H1 (cell line): ENCODE measurements around the gene NCR2. TPM values are rescaled to one million over a fixed set of nuclear protein-coding genes. Genes with fewer than 3 reads are reported as not detected.

Source experiments
- CTCF ChIA-PET: fragments of 300-600 bp; sonication (Branson Sonifier 250); formaldehyde crosslinking; loops from one replicate; lab custom pipeline; 2021; ENCODE audit not compliant: partially characterized antibody; lab: Charles Lee
- POLR2A ChIA-PET: fragments of 300-600 bp; sonication (Branson Sonifier 250); formaldehyde crosslinking; loops from one replicate; lab custom pipeline; 2021; ENCODE audit warnings: inconsistent platforms; ENCODE audit not compliant: partially characterized antibody; lab: Charles Lee
- DNase-seq, 2 experiments: peaks; one replicate each; pipeline versions ENCODE4 v3.0.0 to v3.0.0-alpha.2; 2010 to 2022; ENCODE audit warnings: low spot score in 2 of 2, low read depth in 1 of 2, mixed read lengths in 1 of 2
- FAIRE-seq: peaks from 2 replicates; lab custom pipeline; 2011; peaks lifted over from hg19 to GRCh38; lab: Jason Lieb, UNC
- H2AFZ ChIP-seq: 2 replicates; pipeline ENCODE4 v1.8.1; 2012; ENCODE audit warnings: low read length, inconsistent platforms
- H2AK5ac ChIP-seq: 2 replicates; pipeline ENCODE4 v1.6.1; 2013; ENCODE audit warnings: low read depth, low read length
- H2BK120ac ChIP-seq: replicated peaks from 2 replicates; pipeline ENCODE3; 2013; ENCODE audit warnings: low read depth, low read length, inconsistent platforms
- H2BK12ac ChIP-seq: 2 replicates; pipeline ENCODE4 v1.6.1; 2013; ENCODE audit warnings: low read depth, low read length
- H2BK15ac ChIP-seq: 2 replicates; pipeline ENCODE4 v1.6.1; 2013; ENCODE audit warnings: low read length
- H2BK20ac ChIP-seq: 2 replicates; pipeline ENCODE4 v1.6.1; 2013; ENCODE audit warnings: low read length
- H2BK5ac ChIP-seq: 2 replicates; pipeline ENCODE4 v1.6.1; 2013; ENCODE audit warnings: low read depth, low read length
- H3K14ac ChIP-seq: 2 replicates; pipeline ENCODE4 v1.6.1; 2013; ENCODE audit warnings: inconsistent platforms; ENCODE audit not compliant: insufficient read length
- H3K18ac ChIP-seq: 2 replicates; pipeline ENCODE4 v1.6.1; 2013; ENCODE audit warnings: low read length; ENCODE audit errors: extremely low read depth
- H3K23ac ChIP-seq: 2 replicates; pipeline ENCODE4 v1.6.1; 2013; ENCODE audit warnings: inconsistent platforms; ENCODE audit not compliant: insufficient read length
- H3K23me2 ChIP-seq: 2 replicates; pipeline ENCODE4 v1.6.1; 2013; ENCODE audit warnings: low read depth, low read length
- H3K27ac ChIP-seq: 2 replicates; pipeline ENCODE4 v1.6.1; 2011; ENCODE audit warnings: low read depth, low read length, inconsistent platforms
- H3K27me3 ChIP-seq, 4 experiments: replicated peaks in 1 of 4; 1 replicate in 1 of 4; 2 replicates in 3 of 4; pipeline versions ENCODE4 v1.6.1 to v1.8.1; 2011 to 2013; ENCODE audit warnings: low read length in 3 of 4, mild to moderate bottlenecking in 3 of 4, inconsistent platforms in 2 of 4, mixed read lengths in 2 of 4, moderate library complexity in 1 of 4; ENCODE audit not compliant: control insufficient read depth in 3 of 4, insufficient read depth in 3 of 4; ENCODE audit errors: extremely low read depth in 1 of 4
- H3K36me3 ChIP-seq, 4 experiments: 2 replicates each; pipeline versions ENCODE4 v1.6.1 to v1.8.1; 2011 to 2013; ENCODE audit warnings: mild to moderate bottlenecking in 4 of 4, low read length in 3 of 4, moderate library complexity in 2 of 4, control low read depth in 1 of 4, inconsistent platforms in 1 of 4; ENCODE audit not compliant: insufficient read depth in 4 of 4, control insufficient read depth in 2 of 4
- H3K4ac ChIP-seq: replicated peaks from 2 replicates; pipeline ENCODE3; 2013; ENCODE audit warnings: low read length, low read depth, mixed read lengths, inconsistent platforms; ENCODE audit not compliant: insufficient read length
- H3K4me1 ChIP-seq, 4 experiments: replicated peaks in 1 of 4; 1 replicate in 1 of 4; 2 replicates in 3 of 4; pipeline versions ENCODE4 v1.6.1 to v1.8.1; 2011 to 2013; ENCODE audit warnings: low read length in 3 of 4, inconsistent platforms in 2 of 4, mixed read lengths in 1 of 4; ENCODE audit not compliant: insufficient read depth in 4 of 4, control insufficient read depth in 3 of 4
- H3K4me2 ChIP-seq, 2 experiments: 2 replicates each; pipeline versions ENCODE4 v1.6.1 to v1.8.1; 2011 to 2013; ENCODE audit warnings: low read depth in 2 of 2, low read length in 2 of 2, control low read depth in 1 of 2, inconsistent platforms in 1 of 2, mild to moderate bottlenecking in 1 of 2; ENCODE audit not compliant: insufficient read depth in 1 of 2
- H3K4me3 ChIP-seq, 4 experiments: fragments of 200-600, 300-600 bp in 1 of 4; sonication (generic), shearing (Covaris generic), sonication (Bioruptor Twin) in 1 of 4; 2 replicates each; pipeline versions ENCODE4 v1.5.1 to v1.8.1; 2011 to 2016; ENCODE audit warnings: low read length in 4 of 4, low read depth in 3 of 4, control low read depth in 2 of 4, inconsistent platforms in 2 of 4, mild to moderate bottlenecking in 2 of 4, mixed read lengths in 1 of 4, moderate library complexity in 1 of 4; ENCODE audit not compliant: insufficient read depth in 2 of 4; ENCODE audit errors: extremely low read depth in 1 of 4
- H3K56ac ChIP-seq: replicated peaks from 2 replicates; pipeline ENCODE3; 2013; ENCODE audit warnings: low read depth, mild to moderate bottlenecking, mixed read lengths, low read length, inconsistent platforms; ENCODE audit not compliant: insufficient read length
- H3K79me1 ChIP-seq: 2 replicates; pipeline ENCODE4 v1.6.1; 2013; ENCODE audit warnings: low read depth, low read length, control low read depth
- H3K79me2 ChIP-seq, 2 experiments: 2 replicates each; pipeline versions ENCODE4 v1.6.1 to v1.8.1; 2012 to 2013; ENCODE audit warnings: low read length in 2 of 2, mild to moderate bottlenecking in 2 of 2, inconsistent platforms in 1 of 2; ENCODE audit not compliant: insufficient read depth in 2 of 2, control insufficient read depth in 1 of 2
- H3K9ac ChIP-seq, 4 experiments: replicated peaks in 1 of 4; 1 replicate in 1 of 4; 2 replicates in 3 of 4; pipeline versions ENCODE4 v1.6.1 to v1.8.1; 2011 to 2013; ENCODE audit warnings: low read depth in 3 of 4, low read length in 3 of 4, control low read depth in 2 of 4, mild to moderate bottlenecking in 2 of 4, moderate library complexity in 2 of 4, inconsistent platforms in 1 of 4; ENCODE audit errors: extremely low read depth in 1 of 4
- H3K9me3 ChIP-seq, 2 experiments: 2 replicates each; pipeline versions ENCODE4 v1.6.1 to v1.8.1; 2012 to 2013; ENCODE audit warnings: mild to moderate bottlenecking in 2 of 2, moderate library complexity in 2 of 2, control low read depth in 1 of 2, inconsistent platforms in 1 of 2, low read depth in 1 of 2, low read length in 1 of 2, mixed read lengths in 1 of 2; ENCODE audit not compliant: insufficient read depth in 2 of 2
- H4K20me1 ChIP-seq, 2 experiments: replicated peaks in 1 of 2; 2 replicates each; pipeline versions ENCODE3 to v1.8.1; 2011 to 2013; ENCODE audit warnings: inconsistent platforms in 2 of 2, low read length in 2 of 2, mild to moderate bottlenecking in 1 of 2; ENCODE audit not compliant: insufficient read depth in 2 of 2, control insufficient read depth in 1 of 2
- H4K5ac ChIP-seq: 2 replicates; pipeline ENCODE4 v1.6.1; 2013; ENCODE audit warnings: low read length, low read depth, mixed read lengths, inconsistent platforms; ENCODE audit not compliant: insufficient read length
- H4K8ac ChIP-seq: 2 replicates; pipeline ENCODE4 v1.8.0; 2013; ENCODE audit warnings: mild to moderate bottlenecking, moderate library complexity, low read length, inconsistent platforms; ENCODE audit not compliant: insufficient read depth; ENCODE audit errors: extremely low read depth
- H4K91ac ChIP-seq: replicated peaks from 2 replicates; pipeline ENCODE3; 2013; ENCODE audit warnings: low read length, mixed read lengths, inconsistent platforms; ENCODE audit not compliant: insufficient read length
- ASH2L ChIP-seq: fragments of 200-600, 300-600 bp; sonication (generic); IDR thresholded peaks from one replicate; pipeline ENCODE4 v1.7.1; 2017; ENCODE audit warnings: low read length
- BRCA1 ChIP-seq: IDR thresholded peaks from 2 replicates; pipeline ENCODE4 v1.6.1; 2012; ENCODE audit warnings: low read depth, low read length, improper control_type of control experiment
- CTBP2 ChIP-seq: IDR thresholded peaks from 2 replicates; pipeline ENCODE4 v1.7.0; 2011; ENCODE audit warnings: borderline replicate concordance, mild to moderate bottlenecking, moderate library complexity, mixed read lengths, low read length; ENCODE audit not compliant: insufficient read depth, insufficient read length
- GABPA ChIP-seq: IDR thresholded peaks from 2 replicates; pipeline ENCODE4 v1.6.1; 2011; ENCODE audit warnings: mild to moderate bottlenecking, low read length, moderate library complexity, borderline replicate concordance; ENCODE audit not compliant: insufficient read depth
- JUN ChIP-seq: IDR thresholded peaks from 2 replicates; pipeline ENCODE4 v1.6.1; 2011; ENCODE audit warnings: low read depth, mild to moderate bottlenecking, improper control_type of control experiment, low read length
- NRF1 ChIP-seq: IDR thresholded peaks from 2 replicates; pipeline ENCODE4 v1.6.1; 2011; ENCODE audit warnings: mild to moderate bottlenecking, low read depth, low read length, improper control_type of control experiment
- RBBP5 ChIP-seq: IDR thresholded peaks from 2 replicates; pipeline ENCODE4 v1.7.1; 2012; ENCODE audit warnings: low read depth, mild to moderate bottlenecking, inconsistent platforms, low read length, moderate library complexity, borderline replicate concordance
- SIN3A ChIP-seq, 2 experiments: IDR thresholded peaks in 1 of 2; conservative IDR thresholded peaks in 1 of 2; 2 replicates each; pipeline ENCODE4 v1.6.1; 2011 to 2012; ENCODE audit warnings: low read length in 2 of 2, improper control_type of control experiment in 1 of 2, low read depth in 1 of 2, mild to moderate bottlenecking in 1 of 2
- TAF7 ChIP-seq: optimal IDR thresholded peaks from 2 replicates; pipeline ENCODE3; 2011; ENCODE audit warnings: low read depth, mild to moderate bottlenecking, inconsistent platforms, low read length, moderate library complexity, borderline replicate concordance
- TBP ChIP-seq: IDR thresholded peaks from 2 replicates; pipeline ENCODE4 v1.6.1; 2011; ENCODE audit warnings: low read depth, low read length, improper control_type of control experiment
- whole genome bisulfite sequencing, 2 experiments: shearing (Covaris generic) in 1 of 2; methylation state at CpG; one replicate each; pipeline versions ENCODE4 v1.1.6 to v1.1.7; 2013 to 2015; ENCODE audit warnings: low lambda C conversion rate in 2 of 2, mixed read lengths in 2 of 2, inconsistent platforms in 1 of 2, low coverage in 1 of 2, missing lambda C conversion rate in 1 of 2; ENCODE audit not compliant: insufficient replicate concordance in 2 of 2, insufficient coverage in 1 of 2, insufficient read length in 1 of 2; ENCODE audit errors: extremely low coverage in 1 of 2, missing lambda C conversion rate in 1 of 2; 5-methylcytosine and 5-hydroxymethylcytosine counted together
- polyA plus RNA-seq, 7 experiments: library from polyadenylated mRNA; depleted of rRNA in 3 of 7; stranded (reverse) in 5 of 7; unstranded in 2 of 7; fragments of >200 nt in 5 of 7; fragments of 200-250 nt in 2 of 7; gene quantifications; 1 replicate in 5 of 7; 2 replicates in 1 of 7; 4 replicates in 1 of 7; pipeline versions ENCODE4 v1.2.1 to v1.2.3, GENCODE V29; 2011 to 2013; ENCODE audit warnings: missing spikeins in 2 of 7, mixed read lengths in 2 of 7
- total RNA-seq: library from RNA; stranded (reverse); fragmentation: NEBNext Ultra II Directional; extraction: Animal tissue kit (Norgen Biotek cat#: 25700); gene quantifications from 2 replicates; pipeline ENCODE4 v1.2.1, GENCODE V29; 2021

The NCR2 gene
- total and polyA plus RNA-seq, 2 of the 8 experiments (the other 6 are each of a cell fraction or from before 2014, with no cell fraction given), result not detected

DNA sequence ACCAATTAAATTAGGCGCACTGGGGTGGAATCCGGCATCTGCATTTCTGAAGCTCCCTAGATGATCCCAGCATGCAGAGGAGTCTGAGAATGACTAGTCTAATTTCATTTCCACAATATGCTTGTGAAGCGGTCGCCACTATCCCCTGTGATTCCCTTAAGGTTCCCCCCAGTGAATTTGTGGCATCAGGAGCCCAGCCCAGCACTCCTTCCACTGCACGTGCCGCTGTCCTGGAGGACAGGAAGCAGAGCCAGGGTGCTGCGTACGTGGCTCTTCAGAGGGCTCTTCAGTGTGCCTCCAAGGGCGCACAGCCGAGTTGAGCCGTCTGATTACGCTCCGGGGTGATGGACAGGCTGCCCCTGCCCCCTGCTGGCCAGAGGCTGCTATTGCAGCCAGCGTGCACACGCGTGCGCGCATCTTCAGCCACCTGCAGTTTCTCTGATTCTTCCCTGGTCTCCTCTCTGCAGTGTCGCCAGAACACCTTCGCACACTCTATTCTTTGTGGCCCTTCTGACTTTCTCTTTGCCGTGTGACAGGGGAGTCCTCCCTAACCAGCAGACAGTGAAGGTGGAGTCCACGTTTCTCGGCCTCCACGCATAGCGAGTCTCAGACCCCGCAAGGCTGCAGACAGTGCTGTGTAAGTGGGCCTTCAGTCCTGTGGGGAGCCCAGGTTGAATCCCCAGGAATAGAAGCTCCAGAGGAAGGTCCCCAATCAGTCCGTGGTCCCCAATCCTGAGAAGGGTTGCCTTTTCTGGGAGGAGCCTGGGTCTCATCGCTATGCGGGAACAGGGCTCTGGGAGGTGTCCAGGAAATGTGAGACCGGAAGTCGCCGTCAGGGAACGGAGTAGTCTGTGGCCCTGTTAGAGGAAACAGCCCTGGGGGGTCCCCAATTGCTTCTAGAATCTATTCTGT, 16.5 kb upstream of the NCR2 start:
- Histone ChIP-seq H2BK15ac (peak overlapping the region; percentile 73; the same call in 1 of the 2 replicates), H3K9me3 (no peaks in the 10 kb centered on the region), H2BK20ac (no peak overlapping the region), H4K8ac (peak overlapping the region; percentile 84; the same call in 1 of the 2 replicates), H3K27ac (no peak overlapping the region), H3K36me3 (no peaks in the 10 kb centered on the region), H3K4me1 (peaks cover 0 to 13% (median 3%) of the 10 kb centered on the region in 4 experiments; a peak in 5 of 7 replicates), H3K23ac (no peak overlapping the region), H2BK12ac (peak overlapping the region; percentile 91), H3K23me2 (no peaks in the 10 kb centered on the region), H3K4me2 (peak overlapping the region; percentile 1 to 70), H2BK5ac (no peak overlapping the region), H3K79me2 (no peaks in the 10 kb centered on the region), H3K79me1 (no peaks in the 10 kb centered on the region), H2BK120ac (no peak overlapping the region), H3K9ac (no peak overlapping the region), H2AFZ (peak overlapping the region; percentile 83), H2AK5ac (no peak overlapping the region), H3K56ac (no peak overlapping the region), H4K5ac (no peak overlapping the region), H3K4me3 (peak overlapping the region in 2 of 4 experiments; percentile 16 to 47; a peak in 3 of 8 replicates), H4K91ac (peak overlapping the region; percentile 58), H3K18ac (no peak overlapping the region; the same call in 1 of the 2 replicates), H4K20me1 (no peaks in the 10 kb centered on the region), H3K14ac (no peak overlapping the region), H3K27me3 (peaks cover 0 to 4% (median 2%) of the 10 kb centered on the region in 4 experiments; a peak in 1 of 7 replicates), H3K4ac (no peak overlapping the region)
- 29% methylated on average over 33 of the region's 33 CpGs; no CpG with 5 or more reads in 1 of the 2 experiments for WGBS, 2 experiments
- DNase-seq (peak; percentile 82 to 90), FAIRE-seq (peak; percentile 87)
- ChIA-PET POLR2A (interaction anchor here (0.9 to 1.2 kb wide), 3 partner anchors 12 to 45 kb away, joined by 3 read pairs; partner anchors contain the start of gene NCR2), CTCF (interaction anchor here (0.6 to 6.8 kb wide), 47 partner anchors 11 to 377 kb away, joined by 3 to 97 read pairs (median 4); partner anchors contain the start of genes NCR2, TREM1, TREML2 and TREML4)
- 0 out of 2 replicates have a peak, but pooled peaks have one; percentile 22 for TF ChIP-seq GABPA
- TF ChIP-seq SIN3A (conservative IDR thresholded peaks at IDR 0.05 in 1 of 2, IDR thresholded peaks at IDR 0.05 in 1 of 2; ENCODE audit: low read depth in 1 of 2, low read length in 2 of 2), result peak in 1 of 2 experiments; percentile 49; a peak in 1 of 4 replicates
- peak; percentile 21; the same call in 1 of the 2 replicates for TF ChIP-seq NRF1
- no peak for TF ChIP-seq RBBP5
- no peak for TF ChIP-seq JUN
- TF ChIP-seq BRCA1, result no peak
- TF ChIP-seq CTBP2, result no peak
- TF ChIP-seq TBP, result peak; percentile 57; the same call in 1 of the 2 replicates
- peak; percentile 76 for TF ChIP-seq ASH2L
- TF ChIP-seq TAF7, result no peak
